Measurements from ENCODE around the gene OPCML.

OPCML gene

GRCh38 chr11:132937016-132937415, 595.3 kb downstream of the OPCML start:
- no peaks in the 10 kb centered on the region for H3K79me2 ChIP-seq (ENCODE audit: low read length)

GRCh38 chr11:132935383-132935782, 596.9 kb downstream of the OPCML start:
- no peak overlapping the region for H2AFZ ChIP-seq (ENCODE audit: low read length)
- H3K4me2 ChIP-seq (ENCODE audit: low read depth, low read length) = no peak overlapping the region
- no peak overlapping the region for H3K4me3 ChIP-seq (ENCODE audit: low read length)
- H3K27me3 ChIP-seq (replicated peaks; ENCODE audit: insufficient read depth, low read length) = no peaks in the 10 kb centered on the region
- H3K4me1 ChIP-seq (ENCODE audit: low read length) = no peaks in the 10 kb centered on the region
- no peak overlapping the region for H3K27ac ChIP-seq (ENCODE audit: low read length)
- H3K36me3 ChIP-seq (replicated peaks; ENCODE audit: insufficient read depth, low read length) = no peaks in the 10 kb centered on the region
- H3F3A ChIP-seq (ENCODE audit: insufficient read depth, low read length) = no peaks in the 10 kb centered on the region
- H4K20me1 ChIP-seq (ENCODE audit: insufficient read depth, low read length) = no peaks in the 10 kb centered on the region
- no peaks in the 10 kb centered on the region for H3K79me2 ChIP-seq (ENCODE audit: low read length)
- TF ChIP-seq CTCF (IDR thresholded peaks at IDR 0.05; ENCODE audit: low read length) = no peak
- no peak for TF ChIP-seq EZH2phosphoT487 (IDR thresholded peaks at IDR 0.05; ENCODE audit: low read length)
- TF ChIP-seq EZH2 (optimal IDR thresholded peaks at IDR 0.05; ENCODE audit: low read depth, low read length) = no peak
- DNase-seq = no peak
- H3K9me3 ChIP-seq (replicated peaks; ENCODE audit: insufficient read depth, low read length) = no peaks in the 10 kb centered on the region
- H3K9ac ChIP-seq (ENCODE audit: low read length) = no peak overlapping the region
- H3K9me2 ChIP-seq (replicated peaks; ENCODE audit: insufficient read depth, low read length) = no peaks in the 10 kb centered on the region

More at GRCh38 chr11:132937016-132937415, 595.3 kb downstream of the OPCML start:
- H3F3A ChIP-seq (ENCODE audit: insufficient read depth, low read length) = no peaks in the 10 kb centered on the region
- no peaks in the 10 kb centered on the region for H3K9me2 ChIP-seq (replicated peaks; ENCODE audit: insufficient read depth, low read length)
- H3K27me3 ChIP-seq (replicated peaks; ENCODE audit: insufficient read depth, low read length) = no peaks in the 10 kb centered on the region
- H3K4me3 ChIP-seq (ENCODE audit: low read length) = no peak overlapping the region
- no peaks in the 10 kb centered on the region for H3K9me3 ChIP-seq (replicated peaks; ENCODE audit: insufficient read depth, low read length)
- H2AFZ ChIP-seq (ENCODE audit: low read length) = no peak overlapping the region
- no peaks in the 10 kb centered on the region for H4K20me1 ChIP-seq (ENCODE audit: insufficient read depth, low read length)
- no peaks in the 10 kb centered on the region for H3K36me3 ChIP-seq (replicated peaks; ENCODE audit: insufficient read depth, low read length)
- H3K4me1 ChIP-seq (ENCODE audit: low read length) = no peaks in the 10 kb centered on the region
- DNase-seq = no peak
- TF ChIP-seq EZH2 (optimal IDR thresholded peaks at IDR 0.05; ENCODE audit: low read depth, low read length) (no peak), EZH2phosphoT487 (IDR thresholded peaks at IDR 0.05; ENCODE audit: low read length) (no peak), CTCF (IDR thresholded peaks at IDR 0.05; ENCODE audit: low read length) (no peak)
- H3K27ac ChIP-seq (ENCODE audit: low read length) = no peak overlapping the region
- no peak overlapping the region for H3K4me2 ChIP-seq (ENCODE audit: low read depth, low read length)
- H3K9ac ChIP-seq (ENCODE audit: low read length) = no peak overlapping the region

GRCh38 chr11:132933703-132934102, 598.6 kb downstream of the OPCML start:
- Histone ChIP-seq H3K4me2 (ENCODE audit: low read depth, low read length) (no peak overlapping the region), H4K20me1 (ENCODE audit: insufficient read depth, low read length) (no peaks in the 10 kb centered on the region), H3K27me3 (replicated peaks; ENCODE audit: insufficient read depth, low read length) (no peaks in the 10 kb centered on the region), H3K79me2 (ENCODE audit: low read length) (no peaks in the 10 kb centered on the region), H3K4me3 (ENCODE audit: low read length) (no peak overlapping the region), H3K9me2 (replicated peaks; ENCODE audit: insufficient read depth, low read length) (no peaks in the 10 kb centered on the region), H3K9me3 (replicated peaks; ENCODE audit: insufficient read depth, low read length) (no peaks in the 10 kb centered on the region), H3K9ac (ENCODE audit: low read length) (no peak overlapping the region), H3F3A (ENCODE audit: insufficient read depth, low read length) (no peaks in the 10 kb centered on the region), H2AFZ (ENCODE audit: low read length) (no peak overlapping the region), H3K36me3 (replicated peaks; ENCODE audit: insufficient read depth, low read length) (no peaks in the 10 kb centered on the region), H3K4me1 (ENCODE audit: low read length) (no peaks in the 10 kb centered on the region), H3K27ac (ENCODE audit: low read length) (no peak overlapping the region)
- TF ChIP-seq CTCF (IDR thresholded peaks at IDR 0.05; ENCODE audit: low read length) (no peak), EZH2 (optimal IDR thresholded peaks at IDR 0.05; ENCODE audit: low read depth, low read length) (no peak), EZH2phosphoT487 (IDR thresholded peaks at IDR 0.05; ENCODE audit: low read length) (no peak)
- no peak for DNase-seq
